GM08714 (cell line): ENCODE measurements around the gene SNRNP27.

Source experiments
- H3K4me3 ChIP-seq: fragments of 200-500 bp; sonication (Bioruptor generic); 2 replicates; pipeline ENCODE4 v1.5.1; 2014; ENCODE audit warnings: mild to moderate bottlenecking, low read length, inconsistent platforms
- ZNF274 ChIP-seq: IDR thresholded peaks from 2 replicates; pipeline ENCODE4 v1.6.1; 2012; ENCODE audit warnings: mild to moderate bottlenecking, low read depth, low read length

SNRNP27 gene

DNA sequence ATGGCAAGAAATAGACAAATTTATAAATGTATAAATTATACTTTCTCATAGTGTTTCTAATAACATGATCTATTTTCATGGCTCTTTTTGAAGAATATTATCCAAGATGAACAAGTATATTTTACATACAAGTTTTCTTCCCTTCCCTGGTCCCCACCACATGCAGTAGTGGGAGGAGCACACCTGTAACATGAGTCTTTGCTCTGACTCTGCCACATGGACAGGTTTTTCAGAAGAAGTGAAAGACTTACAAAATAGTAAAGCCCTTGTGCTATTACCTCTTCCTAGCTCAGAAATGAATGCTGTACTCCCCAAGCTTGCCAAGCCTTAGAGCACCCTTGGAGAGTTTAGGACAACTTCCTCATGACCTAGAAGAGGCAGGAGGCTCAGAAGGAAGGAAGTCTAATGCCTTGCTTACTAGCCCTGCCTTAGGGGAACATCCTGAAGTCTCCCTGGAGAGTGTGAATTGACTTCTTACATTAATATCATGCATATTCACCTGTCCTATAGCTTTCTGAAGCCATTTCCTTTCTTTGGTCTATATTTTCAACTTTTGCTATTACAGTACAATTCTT is 39.6 kb downstream of the SNRNP27 start:
- no peak overlapping the region for H3K4me3 ChIP-seq
- TF ChIP-seq ZNF274 = no peak

DNA sequence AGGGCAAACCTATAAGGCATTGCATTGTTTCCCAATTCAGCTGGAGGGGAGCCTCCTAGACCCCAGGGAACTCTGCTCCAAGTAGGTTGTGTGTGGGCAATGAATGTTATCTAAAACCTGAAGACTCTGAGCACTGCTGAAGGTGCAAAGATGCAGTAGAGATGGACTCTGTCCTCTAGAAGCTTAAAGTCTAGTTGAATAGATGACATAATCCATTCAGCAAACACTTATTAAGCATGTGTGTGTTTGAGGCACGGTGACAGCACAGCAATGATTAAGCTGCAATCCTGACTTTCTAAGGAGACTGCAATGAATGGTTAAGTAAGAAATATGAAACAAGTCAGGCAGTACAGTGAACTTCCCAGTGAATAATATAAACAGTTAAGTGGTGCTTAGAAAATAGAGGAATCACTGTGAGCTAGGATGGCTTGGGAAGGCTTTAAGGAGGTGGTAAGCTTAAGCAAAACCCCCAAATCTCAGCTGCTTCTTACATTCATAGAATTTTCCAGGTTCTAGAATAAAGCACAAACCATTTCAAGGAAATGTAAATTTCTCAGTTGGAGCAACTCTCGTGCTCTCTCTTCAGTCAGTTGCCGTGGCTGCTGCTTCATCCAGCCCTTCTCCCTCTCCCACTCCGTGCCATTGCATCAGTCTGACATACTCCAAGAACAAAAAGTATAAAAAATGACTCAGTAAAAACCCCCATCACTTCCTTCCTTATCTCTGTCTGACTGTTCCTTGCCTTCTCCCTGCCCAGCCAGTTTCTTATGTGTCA is 40.3 kb downstream of the SNRNP27 start:
- no peak for TF ChIP-seq ZNF274
- no peak overlapping the region for H3K4me3 ChIP-seq

DNA sequence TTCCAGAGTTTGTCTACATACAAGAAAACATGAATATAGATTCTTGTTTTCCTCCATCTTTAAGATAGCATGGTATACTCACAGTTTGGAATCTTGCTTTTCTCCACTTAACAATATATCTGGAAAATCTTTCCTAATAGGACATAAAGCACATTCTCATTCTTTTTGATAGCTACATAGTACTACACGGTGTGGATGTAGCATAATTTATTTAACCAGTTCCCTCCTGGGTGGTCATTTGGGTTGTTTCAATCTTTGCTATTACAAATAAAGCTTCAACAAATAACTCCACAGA is 40.8 kb downstream of the SNRNP27 start:
- no peak for TF ChIP-seq ZNF274
- H3K4me3 ChIP-seq = no peak overlapping the region

DNA sequence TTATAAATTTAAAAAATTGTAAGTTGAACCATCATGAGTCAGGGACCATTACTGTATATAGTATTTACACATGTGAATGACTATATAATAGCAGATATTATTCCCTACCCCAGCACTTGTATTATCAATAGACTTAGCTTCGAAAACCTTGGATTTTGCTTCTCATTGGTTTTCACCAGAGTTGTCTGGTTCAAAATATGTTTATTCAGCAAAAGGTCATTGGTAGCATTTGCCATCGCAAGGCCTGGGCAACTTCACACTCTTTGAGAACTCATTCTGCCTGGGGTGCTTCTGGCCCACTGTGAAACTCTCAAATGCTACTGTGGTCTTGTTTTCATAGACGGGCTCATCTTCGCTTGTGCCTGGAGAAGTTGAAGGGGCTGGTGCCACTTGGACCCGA is 41.3 kb downstream of the SNRNP27 start:
- TF ChIP-seq ZNF274 = no peak
- no peak overlapping the region for H3K4me3 ChIP-seq

DNA sequence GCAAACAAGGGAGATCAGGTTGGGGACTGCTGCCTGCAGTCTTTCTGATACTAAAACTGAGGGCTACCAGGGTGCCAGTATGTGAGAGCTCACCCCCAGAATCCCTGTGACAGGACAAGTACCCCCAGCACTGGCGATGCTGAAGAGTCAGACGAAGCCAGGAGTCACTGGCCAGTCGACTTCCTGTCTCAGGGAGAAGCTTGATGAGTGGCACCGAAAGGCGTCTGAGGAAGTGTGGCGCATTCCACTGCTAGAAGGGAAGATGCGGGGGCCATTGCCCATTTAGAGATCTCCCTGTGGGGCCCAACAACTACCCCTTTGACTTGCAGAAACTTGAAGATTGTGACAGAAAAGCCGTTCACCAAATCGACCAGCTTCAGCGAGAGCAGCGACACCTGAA is 43.1 kb downstream of the SNRNP27 start:
- TF ChIP-seq ZNF274 = no peak
- H3K4me3 ChIP-seq = no peak overlapping the region

DNA sequence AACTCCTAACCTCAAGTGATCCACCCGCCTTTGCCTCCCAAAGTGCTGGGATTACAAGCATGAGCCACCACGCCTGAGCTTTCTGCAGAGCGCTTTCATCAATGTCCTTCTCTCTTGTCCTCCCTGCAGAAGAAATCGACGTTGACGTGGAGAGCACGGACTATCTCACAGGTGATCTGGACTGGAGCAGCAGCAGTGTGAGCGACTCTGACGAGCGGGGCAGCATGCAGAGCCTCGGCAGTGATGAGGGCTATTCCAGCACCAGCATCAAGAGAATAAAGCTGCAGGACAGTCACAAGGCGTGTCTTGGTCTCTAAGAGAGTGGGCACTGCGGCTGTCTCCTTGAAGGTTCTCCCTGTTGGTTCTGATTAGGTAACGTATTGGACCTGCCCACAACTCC is 44.2 kb downstream of the SNRNP27 start:
- no peak overlapping the region for H3K4me3 ChIP-seq
- no peak for TF ChIP-seq ZNF274

DNA sequence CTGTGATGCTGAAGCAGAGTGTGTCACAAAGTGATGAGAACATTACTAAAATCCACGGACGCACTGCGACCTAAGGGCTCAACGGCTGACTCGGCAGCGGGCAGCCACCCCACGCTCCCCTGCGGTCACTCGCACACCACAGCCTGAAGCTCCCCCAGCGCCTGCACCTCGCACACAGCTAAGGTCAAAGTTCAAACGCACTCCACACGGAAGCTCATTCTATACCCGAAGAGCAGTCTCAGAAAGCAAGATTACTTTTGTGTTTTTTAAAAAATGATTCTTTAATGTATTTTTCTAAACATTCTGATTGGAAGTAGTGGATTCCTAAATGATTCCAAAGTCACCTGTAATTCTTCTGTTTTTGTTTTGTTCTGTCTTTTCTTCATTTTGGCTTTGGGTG is 46.0 kb downstream of the SNRNP27 start:
- H3K4me3 ChIP-seq = no peak overlapping the region
- no peak for TF ChIP-seq ZNF274

DNA sequence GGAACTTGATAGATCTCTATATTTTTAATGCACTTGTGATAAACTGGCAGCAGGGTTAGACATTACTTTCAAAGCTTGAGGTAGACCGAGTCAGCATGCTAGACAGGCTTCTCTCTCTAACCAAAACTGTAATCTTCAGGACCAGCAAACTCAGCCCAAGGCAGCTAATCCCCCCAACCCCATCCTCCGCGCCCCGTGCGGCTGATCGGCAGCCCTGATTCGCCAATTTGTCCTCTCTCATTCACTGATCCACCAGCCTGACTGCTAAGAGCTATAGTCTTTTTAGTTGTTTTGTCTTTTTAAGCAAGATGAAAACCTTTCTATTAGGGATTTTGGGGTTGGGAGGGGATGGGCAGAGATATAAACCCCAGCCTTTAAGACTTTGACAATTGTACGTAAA is 46.9 kb downstream of the SNRNP27 start:
- H3K4me3 ChIP-seq = no peak overlapping the region
- TF ChIP-seq ZNF274 = no peak

DNA sequence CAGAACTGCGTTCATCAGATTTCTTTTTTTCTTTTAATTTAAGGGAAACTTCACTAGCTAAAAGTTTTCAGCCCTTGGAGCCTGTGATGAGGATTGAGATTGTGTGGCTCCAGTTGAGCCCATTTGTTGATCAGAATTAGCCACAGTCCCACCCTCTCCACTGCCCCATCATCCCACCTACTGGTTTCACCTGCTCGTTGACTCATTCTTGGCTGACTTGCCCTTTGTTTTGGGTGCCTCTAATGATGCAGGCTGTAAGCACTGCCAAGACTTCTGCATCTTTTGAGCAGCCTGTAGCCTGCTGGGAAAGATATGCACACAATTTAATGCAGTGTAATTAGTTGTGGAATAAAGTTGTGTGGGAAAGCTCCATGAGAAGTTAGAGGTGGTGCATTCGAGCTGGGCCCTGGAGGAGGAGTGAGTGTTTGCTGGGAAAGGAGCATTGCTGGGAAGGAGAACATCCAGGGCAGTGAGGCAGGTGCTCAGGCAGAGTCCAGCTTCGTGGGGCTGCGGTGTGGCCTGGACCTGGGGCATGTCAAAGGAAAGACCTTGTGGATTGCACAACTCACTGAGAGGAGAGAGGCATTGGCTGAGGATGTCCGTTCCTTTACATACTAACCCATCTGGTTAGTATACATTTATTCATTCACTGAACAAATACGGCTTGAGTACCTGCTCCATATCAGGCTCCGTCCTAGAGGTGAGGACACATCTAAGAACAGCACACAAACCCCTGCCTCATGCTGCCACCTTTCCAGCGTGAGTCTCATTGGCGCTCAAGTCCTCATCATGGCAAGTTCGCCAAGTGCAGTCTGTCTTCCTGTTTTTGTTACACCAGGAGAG is 49.5 kb downstream of the SNRNP27 start:
- no peak for TF ChIP-seq ZNF274
- no peak overlapping the region for H3K4me3 ChIP-seq

DNA sequence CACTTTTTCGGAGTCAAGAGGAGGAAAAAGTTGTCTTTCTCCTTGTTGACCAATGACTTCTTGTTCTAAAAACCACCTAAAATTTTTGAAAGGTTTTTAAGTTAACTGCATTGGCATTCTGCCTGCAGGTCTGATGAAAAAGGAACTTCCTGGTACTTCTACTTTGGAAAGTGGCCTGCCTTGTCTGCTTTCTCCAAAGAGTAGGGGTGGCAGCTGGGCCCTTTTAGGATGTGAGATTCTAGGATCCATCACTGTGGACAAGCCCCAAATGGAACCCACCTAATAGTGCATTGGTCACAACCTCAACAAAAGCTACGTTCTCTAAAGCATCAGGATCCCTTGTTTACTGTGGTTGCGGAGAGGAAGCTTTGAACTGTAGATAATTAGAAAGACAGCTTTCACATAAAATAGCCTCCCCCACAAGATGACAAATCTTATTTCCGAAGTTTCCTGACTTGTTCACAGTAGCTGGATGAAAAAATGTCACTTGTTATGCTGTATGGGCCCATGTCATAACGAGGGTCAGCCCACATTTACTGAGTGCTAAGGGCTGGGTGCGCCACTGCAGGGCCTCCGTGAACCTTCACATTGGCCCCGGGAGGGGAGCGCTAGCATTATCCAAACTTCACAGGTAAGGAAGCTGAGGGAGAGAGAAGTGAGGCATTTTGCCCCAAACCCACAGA is 50.2 kb downstream of the SNRNP27 start:
- TF ChIP-seq ZNF274 = no peak
- H3K4me3 ChIP-seq = no peak overlapping the region

DNA sequence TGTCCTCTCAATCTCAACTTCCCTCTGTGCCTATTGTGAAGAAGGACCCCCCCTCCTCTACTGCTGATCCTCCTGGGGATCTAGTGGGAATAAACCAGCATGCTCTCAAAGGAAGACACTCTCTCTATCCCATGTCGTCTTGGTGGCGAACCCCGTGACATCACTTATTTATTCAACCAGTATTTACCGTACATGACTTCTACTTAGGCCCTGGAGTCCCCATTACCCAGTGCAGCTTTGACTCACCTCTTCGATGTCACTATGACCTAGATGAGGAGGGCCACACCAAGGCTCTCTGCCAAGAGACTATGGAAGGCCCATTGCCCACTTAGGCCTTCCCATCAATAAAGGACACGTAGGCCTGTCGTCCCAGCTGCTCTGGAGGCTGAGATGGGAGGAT is 51.0 kb downstream of the SNRNP27 start:
- no peak overlapping the region for H3K4me3 ChIP-seq
- TF ChIP-seq ZNF274 = no peak

DNA sequence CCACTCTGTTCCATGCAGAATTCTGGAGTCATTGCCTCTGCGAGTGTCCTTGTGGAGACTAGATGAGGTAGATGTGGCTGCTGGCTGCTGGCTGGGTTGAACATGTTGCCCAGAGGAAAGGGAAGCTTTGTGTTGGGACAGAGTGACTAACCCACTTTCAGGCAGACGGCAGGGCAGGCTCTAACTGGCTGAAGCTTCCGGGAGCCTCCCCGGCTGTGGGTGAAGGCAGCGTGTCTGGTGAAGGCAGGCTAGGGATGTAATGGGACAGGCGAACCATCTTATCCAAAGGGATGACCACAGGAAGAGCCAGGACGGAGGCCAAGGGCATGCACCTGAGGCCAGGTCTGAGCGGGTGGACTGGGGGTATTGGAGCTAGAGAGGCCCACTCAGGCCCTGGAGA is 51.7 kb downstream of the SNRNP27 start:
- no peak overlapping the region for H3K4me3 ChIP-seq
- TF ChIP-seq ZNF274 = no peak

DNA sequence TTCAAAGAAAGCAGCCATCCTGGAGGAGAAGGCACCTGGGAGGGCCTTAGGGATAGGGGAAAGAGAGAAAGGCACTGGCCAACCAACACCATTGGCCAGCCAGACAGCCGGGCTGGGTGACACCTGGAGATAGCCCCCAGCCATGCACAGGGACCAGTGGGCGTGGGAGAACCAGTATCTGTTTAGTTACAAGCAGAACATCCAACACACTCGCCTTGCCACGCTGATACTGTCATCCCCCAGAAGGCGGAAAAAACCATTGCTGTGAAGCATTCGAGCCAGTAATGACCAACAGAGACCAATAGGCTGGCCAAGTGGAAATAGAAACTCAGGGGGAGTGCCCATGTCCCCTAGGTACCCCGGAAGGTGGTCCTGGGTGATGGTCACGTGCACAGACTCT is 52.2 kb downstream of the SNRNP27 start:
- no peak overlapping the region for H3K4me3 ChIP-seq
- no peak for TF ChIP-seq ZNF274

DNA sequence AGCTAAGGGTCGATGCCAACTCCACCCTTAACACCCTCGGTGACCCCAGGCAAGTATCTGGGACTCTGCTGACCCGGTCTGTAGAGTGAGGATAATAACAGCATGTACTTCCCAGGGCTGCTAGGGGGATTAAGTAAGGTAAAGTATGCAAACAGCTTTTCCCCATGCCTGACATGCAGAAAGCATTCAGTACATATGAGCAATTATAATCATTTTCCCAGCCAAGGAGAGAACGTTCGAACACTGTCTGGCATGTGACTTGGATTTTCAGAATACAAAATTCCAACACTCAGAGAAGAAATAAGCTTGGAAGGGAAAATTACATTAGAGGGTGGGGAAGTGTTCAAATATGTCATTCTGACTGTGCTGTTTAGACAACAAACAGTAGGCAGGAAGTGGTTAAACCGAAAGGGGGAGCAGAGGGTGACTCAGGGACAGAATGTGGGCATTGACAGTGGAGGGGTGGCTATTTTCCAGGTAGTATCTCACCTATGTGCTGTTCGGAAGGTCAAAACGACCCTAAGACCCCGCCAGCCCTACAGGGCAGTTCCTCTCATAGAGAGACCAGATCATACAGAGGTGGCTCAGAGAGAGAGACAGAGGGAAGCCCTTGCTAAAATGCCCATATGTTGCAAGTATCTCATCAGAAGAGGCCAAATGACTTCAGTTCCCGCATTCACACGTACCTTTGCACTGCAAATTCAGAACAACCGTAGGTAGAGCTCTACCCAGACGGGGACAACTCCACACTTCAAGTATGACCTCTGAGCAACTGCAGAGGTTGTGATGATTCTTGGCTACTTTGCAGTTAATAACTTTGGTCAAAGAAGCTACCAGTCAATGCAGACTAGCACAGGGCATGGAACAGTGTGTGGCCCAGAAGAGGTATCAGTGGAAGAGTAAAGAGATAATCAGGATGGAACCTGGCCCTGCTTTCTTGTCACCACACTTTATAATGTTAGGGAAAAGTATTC is 52.9 kb downstream of the SNRNP27 start:
- no peak overlapping the region for H3K4me3 ChIP-seq

More for the DNA sequence above, 52.9 kb downstream of the SNRNP27 start:
- no peak for TF ChIP-seq ZNF274
